PC-9 (cell line): Measurements from ENCODE around the gene ZNF134.

ENCODE experiments used
- CTCF ChIP-seq: fragments of 200-600 bp; sonication (generic); conservative IDR thresholded peaks from 2 replicates; pipeline ENCODE4 v1.6.1; 2017; ENCODE audit warnings: mixed run types, antibody characterized with exemption, mild to moderate bottlenecking, moderate library complexity
- EZH2 ChIP-seq: fragments of 200-600 bp; sonication (generic); IDR thresholded peaks from 2 replicates; pipeline ENCODE4 v1.8.0; 2017; ENCODE audit warnings: antibody characterized with exemption, low read depth

- TF ChIP-seq CTCF, result no peak
- no peak for TF ChIP-seq EZH2
Observed at GRCh38 chr19:57606931-57607330, 7.1 kb upstream of the ZNF134 start.
